Sciatic nerve (tissue), 2 donors: ENCODE data around the gene CRIP2. TPM values are rescaled to one million over a fixed set of nuclear protein-coding genes. Genes with fewer than 3 reads are reported as not detected.

Source experiments
- ATAC-seq: fragments of 200-7000 bp; cut with Tn5 transposase; one replicate; pipeline ENCODE4 v1.9.1; 2020; ENCODE audit warnings: mild to moderate bottlenecking, moderate library complexity
- DNase-seq: peaks from one replicate; pipeline ENCODE4 v3.0.0-alpha.2; 2020; ENCODE audit warnings: low spot score
- intact Hi-C: fragments of 100-400 bp; cut with DNase I; formaldehyde crosslinking; loops from one replicate; pipeline ENCODE4 v1.14.2; 2022
- total RNA-seq: library from RNA; stranded (reverse); fragmentation: NEBNext Ultra II Directional; extraction: Animal tissue kit (Norgen Biotek cat#: 25700); gene quantifications from one replicate; pipeline ENCODE4 v1.2.1, GENCODE V29; 2021
- donor health status: DM: no; HTN: no; CAD: no.
- donor health status: DM: no; HTN: no; CAD: no.

The CRIP2 gene
- total RNA-seq, 1 donor from 2014 or later = 172 TPM

DNA sequence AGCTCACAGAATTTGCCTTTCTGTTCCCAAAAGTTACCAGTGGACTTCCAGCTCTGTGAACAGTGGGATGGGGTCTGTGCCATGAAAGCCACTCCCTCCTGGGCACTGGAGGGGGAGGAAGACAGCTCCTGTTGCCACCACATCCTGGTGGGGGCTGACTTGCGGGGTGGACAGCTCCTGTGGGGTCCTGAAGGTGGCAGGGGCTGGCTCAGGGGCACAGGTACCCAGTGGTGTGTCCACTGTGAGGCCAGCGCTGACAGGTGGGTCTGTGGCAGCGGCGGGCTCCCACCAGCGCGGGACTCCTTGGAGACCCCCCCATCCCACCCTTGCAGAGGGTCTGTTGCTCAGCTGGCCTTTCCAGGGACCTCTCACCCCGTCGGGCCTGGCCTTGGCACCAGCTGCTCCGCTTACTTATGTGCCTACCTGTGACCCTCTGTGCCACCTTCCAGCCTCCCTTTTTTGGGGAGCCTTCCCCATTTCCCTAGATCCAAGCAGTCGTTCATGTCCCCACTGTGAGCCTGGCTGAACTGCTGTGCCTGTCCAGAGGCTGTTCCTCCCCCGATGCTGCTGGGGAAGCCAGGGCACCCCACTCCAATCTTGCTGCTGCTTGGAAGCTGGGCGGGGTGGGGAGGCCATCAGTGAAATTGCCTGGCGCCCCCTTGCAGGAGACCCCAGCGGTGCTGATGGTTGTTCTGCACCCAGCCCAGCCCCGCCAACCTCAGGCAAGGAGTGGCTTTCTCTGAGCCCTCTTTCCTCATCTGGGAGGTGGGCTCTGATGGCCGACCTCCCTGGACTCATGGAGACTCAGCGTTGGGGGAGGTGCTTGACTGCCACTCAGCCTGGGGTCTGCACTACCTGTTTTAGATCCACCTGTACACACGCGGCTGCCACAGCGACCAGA is 18.6 kb downstream of the CRIP2 start:
- peak; percentile 59 for DNase-seq
- no peak for ATAC-seq
- intact Hi-C loops = no loop called here

DNA sequence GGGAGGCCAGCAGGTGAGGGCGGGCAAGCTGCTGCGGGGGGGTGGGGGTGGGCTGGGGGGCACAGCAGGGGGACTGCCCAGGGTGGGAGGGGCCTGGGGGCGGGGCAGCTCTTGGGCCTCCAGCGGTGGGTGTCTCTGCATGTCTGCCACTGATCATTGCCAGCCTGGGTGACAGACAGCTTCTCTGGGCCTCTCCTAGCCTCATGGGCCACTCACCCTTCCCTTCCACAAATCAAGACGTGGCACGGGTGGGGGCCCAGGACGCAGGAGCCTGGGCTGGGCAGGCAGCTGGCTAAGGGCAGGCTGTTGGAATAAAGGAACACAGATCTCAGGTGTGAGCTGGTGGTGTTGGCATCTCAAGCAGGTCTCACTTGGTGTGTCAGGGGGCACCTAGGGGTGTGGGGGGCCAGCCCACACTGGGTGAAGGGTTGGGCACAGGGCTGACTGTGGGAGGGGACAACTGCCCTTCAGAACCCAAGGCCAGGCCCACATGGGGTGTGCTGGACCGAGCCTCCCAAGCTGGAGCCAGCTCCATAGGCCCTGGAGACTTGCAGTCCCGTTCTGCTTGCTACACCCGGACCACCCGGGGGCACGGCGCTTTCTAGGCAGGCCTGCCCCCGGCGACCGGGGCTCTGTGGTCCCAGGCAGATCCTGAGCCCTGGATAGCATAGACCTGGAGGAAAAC is 19.4 kb downstream of the CRIP2 start:
- intact Hi-C loops = no loop called here
- DNase-seq (peak; percentile 51), ATAC-seq (no peak)

DNA sequence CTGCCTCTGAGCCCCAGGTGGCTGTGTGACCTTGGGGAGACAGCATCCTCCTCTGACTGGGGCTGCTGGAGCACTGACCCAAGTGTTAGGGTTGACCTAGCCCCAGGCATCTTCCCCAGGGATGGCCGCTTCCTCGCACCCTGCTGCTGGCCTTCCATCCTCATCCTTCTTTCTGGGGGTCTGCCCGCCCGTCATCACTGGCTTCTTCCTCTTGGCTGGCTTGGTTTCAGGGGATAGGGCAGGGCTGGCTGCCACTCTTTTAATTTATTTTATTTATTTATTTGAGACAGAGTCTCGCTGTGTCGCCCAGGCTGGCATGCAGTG is 19.9 kb downstream of the CRIP2 start:
- DNase-seq (no peak), ATAC-seq (no peak)
- intact Hi-C loops = no loop called here

DNA sequence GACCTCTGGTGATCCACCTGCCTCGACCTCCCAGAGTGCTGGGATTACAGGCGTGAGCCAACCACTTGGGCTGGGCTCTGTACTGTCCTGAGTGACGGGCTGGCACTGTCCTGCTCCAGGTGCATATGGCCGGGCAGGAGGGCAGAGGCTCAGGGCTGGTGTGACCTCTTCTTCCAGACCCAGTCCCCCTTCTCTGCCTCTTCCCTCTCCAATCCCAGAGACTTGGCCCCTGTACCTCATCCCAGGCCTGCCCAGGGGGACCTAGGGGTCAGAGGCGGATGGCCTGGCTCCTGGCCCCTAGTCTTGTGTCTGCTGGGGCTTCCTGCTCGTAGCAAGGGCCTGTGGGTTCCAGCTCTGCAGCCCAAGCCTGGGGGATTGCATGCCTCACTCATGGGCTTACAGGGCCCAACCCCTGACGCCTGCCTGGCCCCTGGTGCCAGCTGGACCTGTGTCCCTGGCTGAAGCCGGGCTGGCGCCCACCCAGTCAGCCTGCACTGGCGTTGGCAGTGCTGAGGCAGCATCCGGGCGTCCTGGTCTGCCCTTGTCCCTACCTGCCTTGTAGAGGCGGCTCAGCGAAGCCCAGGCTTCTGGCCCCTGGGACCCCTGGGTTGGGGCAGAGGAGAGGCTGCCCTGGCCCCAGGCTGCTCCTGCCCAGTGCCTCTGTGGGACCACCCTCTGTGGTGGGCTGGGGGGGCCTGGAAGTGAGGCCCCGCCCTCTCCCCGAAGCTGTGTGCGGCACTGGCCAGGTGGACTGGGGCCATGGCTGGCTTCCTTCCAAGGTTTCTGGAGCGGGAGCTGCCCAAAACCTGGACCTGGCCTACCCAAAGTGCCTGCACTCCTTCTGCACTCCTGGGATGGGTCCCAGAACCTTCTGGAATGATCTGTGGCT is 20.7 kb downstream of the CRIP2 start:
- peak; percentile 57 for DNase-seq
- intact Hi-C loops = no loop called here
- no peak for ATAC-seq

- DNase-seq (peak; percentile 55), ATAC-seq (no peak)
- intact Hi-C loops = no loop called here
Observed at GRCh38 chr14:105495990-105496830, 21.6 kb downstream of the CRIP2 start.

- ATAC-seq (no peak), DNase-seq (peak; percentile 48)
- intact Hi-C loops = no loop called here
Observed at GRCh38 chr14:105496831-105497591, 22.4 kb downstream of the CRIP2 start.

- intact Hi-C loops = no loop called here
- no peak for DNase-seq
Observed at GRCh38 chr14:105497671-105498429, 23.2 kb downstream of the CRIP2 start.

DNA sequence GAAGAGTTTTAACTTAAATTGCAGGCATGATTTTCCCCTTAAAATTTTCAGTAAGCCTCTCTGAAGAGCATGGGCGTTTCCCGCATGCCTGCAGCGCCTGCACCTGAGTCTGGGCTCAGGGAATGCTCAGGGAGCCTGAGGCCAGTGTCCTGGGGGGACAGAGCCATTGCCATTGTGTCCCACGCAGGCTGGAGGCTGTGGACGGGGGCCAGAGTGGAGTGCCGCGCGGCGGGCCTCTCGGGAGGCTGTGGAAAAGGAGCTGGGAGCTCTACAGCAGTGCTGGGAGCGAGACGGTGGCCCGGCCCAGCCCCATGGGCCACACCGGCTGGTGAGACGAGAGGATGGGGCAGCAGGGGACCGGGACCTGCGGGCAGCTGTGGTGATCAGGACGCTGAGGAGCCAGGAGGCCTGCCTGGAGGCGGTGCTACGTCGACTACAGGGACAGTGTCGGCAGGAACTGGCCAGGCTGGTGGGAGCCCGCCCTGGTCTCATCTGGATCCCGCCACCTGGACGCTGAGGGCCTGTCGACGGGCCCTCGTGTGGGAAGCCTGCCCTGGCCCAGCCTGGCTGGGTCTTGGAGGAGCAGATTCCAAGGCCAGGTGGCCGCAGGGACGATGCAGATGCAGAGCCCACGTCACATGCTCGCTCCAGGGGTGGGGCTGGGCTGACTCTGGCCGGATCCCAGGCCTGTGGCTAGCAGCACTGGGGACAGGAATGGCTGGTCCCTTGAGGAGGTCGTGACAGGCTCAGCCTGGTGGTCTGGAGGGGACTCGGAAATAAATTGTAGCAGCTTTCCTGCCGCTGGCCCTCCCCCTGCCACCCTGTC is 24.0 kb downstream of the CRIP2 start:
- peak; percentile 35 for ATAC-seq
- DNase-seq = peak; percentile 69
- intact Hi-C loops = no loop called here

More at GRCh38 chr14:105497671-105498429, 23.2 kb downstream of the CRIP2 start:
- no peak for ATAC-seq

- peak; percentile 81 for DNase-seq
- intact Hi-C loops = no loop called here
- peak; percentile 72 for ATAC-seq
Observed at GRCh38 chr14:105499256-105500035, 24.8 kb downstream of the CRIP2 start.

DNA sequence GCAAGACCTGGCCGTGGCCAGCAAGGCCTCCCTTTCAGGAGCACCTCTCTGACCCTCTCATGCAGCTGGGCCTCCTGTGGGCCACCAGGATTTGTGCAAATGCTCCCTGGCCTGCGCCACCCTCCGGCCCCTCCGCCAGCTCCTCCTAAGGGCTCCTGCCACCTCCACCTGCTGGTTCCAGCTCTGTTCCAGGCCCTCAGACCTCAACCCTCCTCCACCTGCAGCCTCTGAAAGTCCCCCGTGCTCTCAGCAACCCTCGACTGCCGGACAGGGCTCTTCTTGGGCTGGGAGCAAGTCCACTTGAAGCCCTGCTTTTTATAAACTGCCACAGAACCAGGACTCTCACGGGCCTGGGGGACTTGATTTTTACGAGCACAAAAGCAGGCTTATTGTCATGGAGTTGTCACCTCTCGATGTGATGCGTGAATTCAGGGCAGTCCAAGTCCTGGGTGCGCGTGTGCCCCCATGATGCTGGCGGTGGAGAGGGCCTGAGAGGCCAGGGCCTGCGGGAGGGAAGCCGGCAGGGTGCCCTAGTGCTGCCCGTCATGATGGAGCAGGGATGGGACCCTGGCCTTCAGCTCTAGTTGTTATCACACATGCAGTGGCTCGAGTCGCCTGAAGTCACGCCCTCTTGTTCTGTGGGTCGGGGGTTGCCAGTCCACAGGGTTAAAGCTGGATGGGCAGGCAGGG is 25.6 kb downstream of the CRIP2 start:
- no peak for ATAC-seq
- intact Hi-C loops = no loop called here
- DNase-seq = no peak

DNA sequence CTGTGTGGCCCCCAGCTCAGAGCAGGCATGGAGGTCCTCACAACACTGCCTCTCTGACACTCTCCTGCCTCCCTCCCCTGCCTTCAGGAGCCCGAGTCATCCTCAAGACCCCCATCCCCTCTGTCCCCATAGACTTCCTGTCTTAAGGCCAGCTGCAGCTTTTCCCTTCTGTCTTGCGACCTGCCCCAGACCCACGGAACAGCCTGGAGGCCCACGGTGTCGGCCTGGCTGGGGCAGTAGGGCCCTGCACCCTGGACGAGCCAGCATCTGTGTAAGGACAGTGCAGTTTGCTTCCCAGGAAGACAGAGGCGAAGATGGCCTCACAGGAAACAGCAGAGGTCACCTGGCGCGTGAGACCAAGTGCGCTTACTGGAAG is 26.1 kb downstream of the CRIP2 start:
- DNase-seq (no peak), ATAC-seq (no peak)
- intact Hi-C loops = no loop called here

- DNase-seq (no peak), ATAC-seq (no peak)
- intact Hi-C loops = no loop called here
Observed at GRCh38 chr14:105501504-105502291, 27.1 kb downstream of the CRIP2 start.

GRCh38 chr14:105502446-105503295 is 28.1 kb downstream of the CRIP2 start:
- intact Hi-C loops = no loop called here
- DNase-seq (no peak), ATAC-seq (no peak)

DNA sequence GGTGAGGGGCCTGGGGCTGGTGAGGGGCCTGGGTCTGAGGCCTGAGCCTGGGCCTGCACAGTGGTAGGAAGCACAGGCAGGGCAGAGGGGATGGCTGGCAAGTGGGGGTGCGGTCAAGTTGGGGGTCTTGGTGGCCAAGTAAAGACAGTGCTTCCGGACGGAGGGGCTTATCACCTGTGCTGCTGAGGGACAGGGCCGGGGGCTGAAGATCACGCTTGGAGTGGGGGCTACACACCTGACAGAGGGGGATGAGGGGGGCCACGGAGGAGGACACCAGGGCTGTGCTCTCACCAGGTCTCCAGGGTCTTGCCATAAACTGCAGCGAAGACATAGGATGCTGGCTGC is 28.6 kb downstream of the CRIP2 start:
- DNase-seq (no peak), ATAC-seq (no peak)
- intact Hi-C loops = no loop called here
